NB4 (cell line): ENCODE results near the gene NCAPG.
"Not testable (repeated sequence)": the region's sequence is repeated elsewhere in the genome, so short reads cannot be mapped to it uniquely, and the experiment has no call there.

Experiments used
- DNase-seq: peaks from one replicate; pipeline ENCODE4 v3.0.0; 2010; ENCODE audit warnings: low read depth
- H3K4me3 ChIP-seq: one replicate; pipeline ENCODE4 v1.5.1; 2011; ENCODE audit warnings: mild to moderate bottlenecking, low read depth, low read length, moderate library complexity
- MYC ChIP-seq: IDR thresholded peaks from 2 replicates; pipeline ENCODE4 v1.6.1; 2011; ENCODE audit warnings: low read depth, low read length
- POLR2A ChIP-seq: IDR thresholded peaks from 2 replicates; pipeline ENCODE4 v1.6.1; 2011; ENCODE audit warnings: mild to moderate bottlenecking; ENCODE audit not compliant: insufficient read length; ENCODE audit errors: extremely low read depth
- TF ChIP-seq, protein P1 (sequence below): IDR thresholded peaks from one replicate; pipeline ENCODE4 v1.5.1; 2012; ENCODE audit warnings: low read depth, low read length
- TF ChIP-seq, protein P2 (sequence below): IDR thresholded peaks from 2 replicates; pipeline ENCODE4 v1.6.1; 2011; ENCODE audit warnings: low read depth, low read length

Gene NCAPG

DNA sequence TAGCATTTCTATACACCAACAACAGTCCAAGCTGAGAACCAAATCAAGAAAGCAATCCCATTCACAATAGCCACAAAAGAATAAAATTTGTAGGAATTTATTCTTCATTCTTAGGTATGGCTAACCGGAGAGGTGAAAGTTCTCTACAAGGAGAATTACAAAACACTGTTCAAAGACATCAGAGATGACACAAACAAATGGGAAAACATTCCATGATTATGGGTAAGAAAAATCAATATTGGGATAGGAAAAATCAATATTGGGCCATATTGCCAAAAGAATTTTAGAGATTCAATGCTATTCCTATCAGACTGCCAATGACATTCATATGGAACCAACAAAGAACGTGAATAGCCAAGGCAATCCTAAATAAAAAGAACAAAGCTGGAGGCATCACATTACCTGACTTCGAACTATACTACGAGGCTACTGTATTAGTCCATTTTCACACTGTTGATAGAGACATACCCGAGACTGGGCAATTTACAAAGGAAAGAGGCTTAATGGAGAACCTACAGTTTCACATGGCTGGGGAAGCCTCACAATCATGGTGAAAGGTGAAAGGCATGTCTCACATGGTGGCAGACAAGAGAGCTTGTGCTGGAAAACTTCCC is 49.1 kb downstream of the NCAPG start:
- no peak overlapping the region for H3K4me3 ChIP-seq
- no peak for TF ChIP-seq MYC
- TF ChIP-seq, protein P1, sequence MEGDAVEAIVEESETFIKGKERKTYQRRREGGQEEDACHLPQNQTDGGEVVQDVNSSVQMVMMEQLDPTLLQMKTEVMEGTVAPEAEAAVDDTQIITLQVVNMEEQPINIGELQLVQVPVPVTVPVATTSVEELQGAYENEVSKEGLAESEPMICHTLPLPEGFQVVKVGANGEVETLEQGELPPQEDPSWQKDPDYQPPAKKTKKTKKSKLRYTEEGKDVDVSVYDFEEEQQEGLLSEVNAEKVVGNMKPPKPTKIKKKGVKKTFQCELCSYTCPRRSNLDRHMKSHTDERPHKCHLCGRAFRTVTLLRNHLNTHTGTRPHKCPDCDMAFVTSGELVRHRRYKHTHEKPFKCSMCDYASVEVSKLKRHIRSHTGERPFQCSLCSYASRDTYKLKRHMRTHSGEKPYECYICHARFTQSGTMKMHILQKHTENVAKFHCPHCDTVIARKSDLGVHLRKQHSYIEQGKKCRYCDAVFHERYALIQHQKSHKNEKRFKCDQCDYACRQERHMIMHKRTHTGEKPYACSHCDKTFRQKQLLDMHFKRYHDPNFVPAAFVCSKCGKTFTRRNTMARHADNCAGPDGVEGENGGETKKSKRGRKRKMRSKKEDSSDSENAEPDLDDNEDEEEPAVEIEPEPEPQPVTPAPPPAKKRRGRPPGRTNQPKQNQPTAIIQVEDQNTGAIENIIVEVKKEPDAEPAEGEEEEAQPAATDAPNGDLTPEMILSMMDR = no peak
- no peak for TF ChIP-seq POLR2A
- TF ChIP-seq, protein P2, sequence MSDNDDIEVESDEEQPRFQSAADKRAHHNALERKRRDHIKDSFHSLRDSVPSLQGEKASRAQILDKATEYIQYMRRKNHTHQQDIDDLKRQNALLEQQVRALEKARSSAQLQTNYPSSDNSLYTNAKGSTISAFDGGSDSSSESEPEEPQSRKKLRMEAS = no peak

DNA sequence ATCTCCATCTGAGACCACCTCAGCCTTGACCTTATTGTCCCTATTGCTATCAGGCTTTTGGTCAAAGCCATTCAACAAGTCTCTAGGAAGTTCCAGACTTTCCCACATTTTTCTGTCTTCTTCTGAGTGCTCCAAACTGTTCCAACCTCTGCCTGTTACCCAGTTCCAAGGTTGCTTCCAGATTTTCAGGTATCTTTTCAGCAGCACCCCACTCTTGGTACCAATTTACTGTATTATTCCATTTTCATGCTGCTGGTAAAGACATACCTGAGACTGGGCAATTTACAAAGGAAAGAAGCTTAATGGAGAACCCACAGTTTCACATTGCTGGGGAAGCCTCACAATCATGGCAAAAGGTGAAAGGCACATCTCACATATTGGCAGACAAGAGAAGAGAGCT is 51.1 kb downstream of the NCAPG start:
- DNase-seq, H3K4me3 ChIP-seq: not testable (repeated sequence)

More for the DNA sequence above, 49.1 kb downstream of the NCAPG start:
- DNase-seq = no peak

DNA sequence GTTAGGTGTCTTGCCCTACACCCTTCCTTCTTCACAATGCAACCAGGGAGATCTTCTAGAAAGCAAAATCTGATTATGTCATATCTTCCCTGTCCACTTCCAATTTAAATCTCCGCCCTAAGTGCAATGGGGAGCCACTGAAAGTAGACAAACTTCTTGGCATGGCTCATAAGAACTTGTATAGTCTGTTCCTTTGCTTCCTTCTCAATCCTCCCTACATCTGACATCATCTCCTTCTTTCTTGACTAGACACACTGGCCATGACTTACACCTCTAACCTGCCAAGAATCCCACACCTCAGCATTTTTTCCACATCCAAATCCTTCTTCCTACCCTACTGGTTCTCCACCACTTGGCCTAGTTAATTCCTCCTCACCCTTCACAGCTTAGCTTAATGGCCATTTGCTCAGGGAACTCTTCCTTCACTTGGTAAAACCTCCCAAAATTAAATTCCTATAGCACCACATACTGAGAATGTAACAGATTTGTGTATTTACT is 55.1 kb downstream of the NCAPG start:
- no peak for DNase-seq
- H3K4me3 ChIP-seq = no peak overlapping the region
- no peak for TF ChIP-seq POLR2A
- TF ChIP-seq, protein P2 = no peak
- TF ChIP-seq, protein P1 = no peak
- TF ChIP-seq MYC = no peak

DNA sequence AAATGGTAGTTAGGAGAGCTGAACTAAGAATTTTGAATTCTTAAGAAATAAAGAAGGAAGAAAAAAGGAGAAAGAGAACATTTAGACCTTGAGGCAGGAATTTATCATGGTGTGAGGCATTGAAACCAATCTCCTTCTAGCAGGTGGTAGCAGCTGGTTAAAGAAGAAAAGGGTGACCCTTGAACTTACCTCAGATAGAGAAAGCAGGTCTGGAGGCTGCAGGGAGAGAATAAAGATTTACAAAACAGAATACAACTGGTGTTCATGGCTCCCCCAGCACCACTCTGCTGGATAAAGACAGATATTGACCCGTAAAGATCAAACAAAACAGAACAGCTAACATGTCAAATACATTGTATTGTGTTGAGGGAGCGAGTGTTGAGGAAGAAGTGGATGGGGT is 56.0 kb downstream of the NCAPG start:
- no peak for DNase-seq
- TF ChIP-seq POLR2A (no peak), MYC (no peak)
- TF ChIP-seq, protein P1 = no peak
- TF ChIP-seq, protein P2 = no peak

DNA sequence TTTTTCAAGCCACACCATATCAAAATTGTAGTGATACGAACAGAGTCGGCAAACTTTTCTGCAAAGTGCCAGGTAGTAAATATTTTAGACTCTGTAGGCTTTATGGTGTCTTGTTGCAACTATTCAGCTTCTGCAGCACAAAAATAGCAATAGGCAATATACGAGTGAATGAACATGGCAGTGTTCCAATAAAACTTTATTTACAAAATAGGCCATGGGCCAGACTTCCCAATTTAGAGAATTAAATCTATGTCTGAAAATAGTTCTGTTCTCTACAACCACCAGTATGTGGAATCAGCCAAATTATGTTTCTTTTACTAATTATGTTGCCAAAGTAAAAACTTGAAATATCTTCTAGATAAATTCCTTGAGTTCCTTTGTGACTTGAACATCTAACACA is 56.5 kb downstream of the NCAPG start:
- DNase-seq = no peak
- TF ChIP-seq, protein P1 = no peak
- TF ChIP-seq MYC (no peak), POLR2A (no peak)
- TF ChIP-seq, protein P2 = no peak
- no peak overlapping the region for H3K4me3 ChIP-seq

More for the DNA sequence above, 56.0 kb downstream of the NCAPG start:
- H3K4me3 ChIP-seq = no peak overlapping the region

DNA sequence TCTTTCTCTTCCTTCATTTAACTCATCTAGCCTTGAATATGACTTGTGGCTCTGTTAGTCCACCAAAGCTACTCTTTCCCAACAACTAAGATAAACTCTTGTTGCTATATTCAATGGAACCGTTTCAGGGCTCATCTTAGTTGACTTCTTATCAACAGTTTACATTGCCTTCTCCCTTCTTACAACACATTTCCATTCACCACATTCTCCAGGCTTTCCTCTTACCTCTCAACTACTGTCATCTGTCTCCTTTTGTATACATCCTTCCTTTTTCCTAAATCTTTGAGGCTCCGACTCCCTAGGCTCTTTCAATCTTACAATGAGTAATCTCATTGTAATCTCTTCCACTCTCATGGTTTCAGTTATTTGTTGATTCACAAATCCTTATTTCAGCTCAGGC is 58.5 kb downstream of the NCAPG start:
- no peak for DNase-seq
- no peak overlapping the region for H3K4me3 ChIP-seq
- TF ChIP-seq, protein P1 = no peak
- TF ChIP-seq MYC = no peak
- no peak for TF ChIP-seq POLR2A
- TF ChIP-seq, protein P2 = no peak
